HG02970 (cell line): ENCODE data around the gene GPR15LG.

Experiments used
- ATAC-seq: cut with Tn5 transposase; IDR thresholded peaks from one replicate; pipeline ENCODE4 v1.9.1; 2021; ENCODE audit warnings: mild to moderate bottlenecking, moderate library complexity, moderate number of reproducible peaks; ENCODE audit not compliant: unreplicated experiment, low FRiP score

The GPR15LG gene

DNA sequence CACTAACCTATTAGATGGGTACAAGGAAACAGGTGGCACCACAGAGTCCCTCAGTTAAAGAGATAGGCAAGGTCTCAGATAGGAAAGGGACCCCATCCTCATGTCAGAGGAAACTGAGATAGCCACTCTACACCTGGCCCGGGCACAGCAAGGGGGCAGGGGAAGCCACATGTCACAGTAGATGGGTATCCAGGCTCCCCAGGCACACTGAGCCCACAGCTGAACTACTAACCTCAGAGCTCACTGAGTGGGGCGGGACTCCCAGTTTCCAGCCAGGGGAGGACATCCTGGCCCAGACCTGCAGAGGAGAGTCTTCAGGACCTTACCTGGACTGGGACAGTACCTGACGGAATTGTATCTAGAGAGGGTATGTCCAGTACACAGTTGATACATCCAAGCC is 17.0 kb downstream of the GPR15LG start:
- no peak for ATAC-seq

DNA sequence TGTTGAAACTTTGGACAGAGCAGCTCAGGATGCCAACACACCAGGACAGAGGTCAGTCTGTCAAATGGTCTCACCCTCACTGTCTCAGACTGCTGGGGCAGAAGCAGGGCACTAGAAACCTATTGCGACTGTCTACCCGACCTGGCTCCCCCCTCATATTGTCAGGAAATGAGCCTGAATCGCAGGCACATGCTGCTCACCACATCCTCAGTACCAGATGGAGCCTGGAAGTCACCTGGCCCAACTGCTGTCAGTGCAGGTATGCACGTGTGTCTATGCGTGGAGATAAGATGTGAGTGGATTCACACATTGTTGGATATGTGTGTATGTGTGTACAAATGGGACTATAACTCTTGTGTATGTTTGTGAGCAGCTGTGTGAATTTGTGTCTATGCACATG is 17.5 kb downstream of the GPR15LG start:
- no peak for ATAC-seq

DNA sequence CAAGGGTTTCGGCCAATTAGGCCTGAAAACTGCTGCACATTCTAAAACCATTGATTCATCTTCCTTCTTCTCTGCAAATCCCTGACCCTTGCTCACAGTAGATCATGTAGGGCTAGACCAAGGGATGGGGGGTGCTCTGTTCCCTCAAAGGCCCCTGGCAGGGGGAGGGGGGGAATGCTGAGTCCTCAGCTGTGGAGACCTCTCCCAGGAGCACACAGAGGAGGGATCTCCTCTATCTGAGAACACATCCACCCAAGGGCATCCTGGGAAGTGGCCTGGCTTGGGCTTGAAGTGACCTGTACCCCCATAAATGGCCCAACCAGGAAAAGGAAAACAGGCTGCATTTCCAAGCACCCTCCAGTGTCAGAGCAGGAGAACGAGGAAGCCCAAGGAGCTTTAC is 19.7 kb downstream of the GPR15LG start:
- ATAC-seq = no peak

DNA sequence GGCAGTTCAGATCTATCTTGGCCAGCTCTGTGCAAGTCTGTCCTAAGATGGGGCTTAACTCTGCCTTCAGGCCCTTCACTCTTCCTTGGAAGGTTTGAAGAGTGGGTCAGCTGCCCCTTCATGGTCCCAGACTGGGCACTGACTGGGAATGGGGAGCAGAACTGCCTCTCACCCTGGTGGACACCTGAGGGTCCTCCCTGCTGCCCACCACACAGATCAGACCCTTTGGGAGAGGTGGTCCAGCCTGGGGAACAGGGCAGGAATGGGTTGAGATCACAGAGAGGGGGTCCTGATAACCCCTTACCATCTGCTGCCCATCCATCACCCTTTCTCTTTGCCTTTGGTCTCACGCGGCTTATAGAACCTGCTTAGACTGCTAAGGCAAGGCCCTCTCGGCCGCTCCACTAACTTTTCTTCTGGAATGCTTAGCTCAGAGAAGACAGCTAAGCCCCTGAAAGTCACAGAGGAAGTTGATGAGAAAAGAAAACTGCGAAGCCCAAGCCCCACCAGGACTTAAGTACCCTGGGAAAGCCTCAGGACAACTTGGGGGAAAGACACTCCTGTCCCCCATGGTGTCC is 20.3 kb downstream of the GPR15LG start:
- no peak for ATAC-seq

GRCh38 chr10:84194424-84195043 is 20.9 kb downstream of the GPR15LG start, which contains the start of gene CDHR1:
Gene CDHR1, plus strand, starts transcription at chr10:84194537. Its CDS starts 224 bp downstream, at chr10:84194761.
- ATAC-seq = no peak

- ATAC-seq = no peak
These were observed 21.6 kb downstream of the GPR15LG start for GRCh38 chr10:84195044-84195830.

- no peak for ATAC-seq
These were observed 22.5 kb downstream of the GPR15LG start for GRCh38 chr10:84196083-84196482.

DNA sequence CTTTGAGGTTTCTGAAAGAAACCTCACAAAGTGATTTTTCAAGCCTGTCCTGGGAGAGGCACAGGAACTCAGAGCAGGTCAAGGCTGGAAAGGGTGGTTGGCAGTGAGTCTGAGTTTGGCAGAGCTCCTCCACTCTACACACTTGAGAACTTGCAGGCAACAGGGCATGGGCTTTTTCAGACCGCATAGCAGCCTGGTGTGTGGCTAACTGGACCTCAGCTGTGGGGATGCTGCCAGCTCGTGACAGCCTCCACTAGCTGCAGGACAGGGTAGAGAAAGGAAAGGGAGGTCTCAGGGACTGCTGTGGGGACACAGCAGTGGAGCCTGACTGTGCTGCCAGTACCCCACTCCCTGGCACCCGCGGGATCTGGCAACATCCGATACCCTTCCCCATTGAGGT is 23.3 kb downstream of the GPR15LG start:
- ATAC-seq = no peak

DNA sequence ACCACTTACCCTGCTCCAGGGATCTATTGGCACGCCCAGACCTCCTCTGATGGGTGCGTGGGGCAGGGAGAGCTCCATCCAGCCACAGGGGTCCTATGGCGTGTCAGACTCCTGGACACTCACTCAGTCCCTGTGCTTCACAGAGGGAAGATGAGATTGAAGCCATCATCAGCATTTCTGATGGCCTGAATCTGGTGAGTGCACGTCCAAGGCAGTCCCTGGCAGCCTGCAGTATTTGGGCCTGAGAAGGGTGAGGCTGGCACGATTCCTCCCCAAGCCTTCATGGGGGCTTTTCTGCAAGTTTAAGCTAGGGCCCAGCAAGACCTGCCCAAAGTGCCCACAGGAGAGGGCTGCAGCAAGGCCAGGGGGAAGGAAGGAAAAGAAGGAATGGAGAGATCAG is 24.0 kb downstream of the GPR15LG start:
- ATAC-seq = no peak

DNA sequence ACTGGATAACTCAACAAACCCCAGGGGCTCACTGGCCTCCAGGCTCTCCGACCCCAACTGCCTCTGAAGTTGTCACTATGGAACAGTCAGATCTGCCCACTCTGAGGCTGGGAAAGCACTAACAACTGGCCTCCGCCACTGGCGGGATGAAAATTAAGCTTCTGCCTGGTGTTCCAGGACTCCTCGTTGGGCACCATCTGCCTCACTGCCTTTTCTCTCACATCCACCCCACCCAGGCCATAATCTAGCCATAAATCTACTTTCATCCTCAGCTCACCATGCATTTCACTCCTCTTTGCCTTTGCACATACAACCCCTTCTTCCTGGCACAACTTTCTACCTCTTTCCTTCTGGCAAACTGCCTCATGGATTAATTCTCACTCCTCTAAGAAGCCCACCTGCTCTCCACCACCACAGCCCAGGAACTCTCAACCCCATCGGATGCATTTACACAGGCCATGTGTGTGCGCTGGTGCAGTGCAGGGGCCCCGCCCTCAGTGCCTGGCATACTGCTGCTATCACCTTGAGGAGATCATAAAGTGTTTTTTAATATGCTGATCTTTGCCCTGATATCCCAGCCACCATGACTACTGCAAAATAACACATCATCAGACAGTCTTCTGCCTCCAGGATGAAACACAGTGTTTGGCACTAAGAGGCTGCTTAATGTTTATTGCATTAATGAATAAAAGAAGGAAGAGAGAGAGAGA is 24.8 kb downstream of the GPR15LG start:
- ATAC-seq = no peak

DNA sequence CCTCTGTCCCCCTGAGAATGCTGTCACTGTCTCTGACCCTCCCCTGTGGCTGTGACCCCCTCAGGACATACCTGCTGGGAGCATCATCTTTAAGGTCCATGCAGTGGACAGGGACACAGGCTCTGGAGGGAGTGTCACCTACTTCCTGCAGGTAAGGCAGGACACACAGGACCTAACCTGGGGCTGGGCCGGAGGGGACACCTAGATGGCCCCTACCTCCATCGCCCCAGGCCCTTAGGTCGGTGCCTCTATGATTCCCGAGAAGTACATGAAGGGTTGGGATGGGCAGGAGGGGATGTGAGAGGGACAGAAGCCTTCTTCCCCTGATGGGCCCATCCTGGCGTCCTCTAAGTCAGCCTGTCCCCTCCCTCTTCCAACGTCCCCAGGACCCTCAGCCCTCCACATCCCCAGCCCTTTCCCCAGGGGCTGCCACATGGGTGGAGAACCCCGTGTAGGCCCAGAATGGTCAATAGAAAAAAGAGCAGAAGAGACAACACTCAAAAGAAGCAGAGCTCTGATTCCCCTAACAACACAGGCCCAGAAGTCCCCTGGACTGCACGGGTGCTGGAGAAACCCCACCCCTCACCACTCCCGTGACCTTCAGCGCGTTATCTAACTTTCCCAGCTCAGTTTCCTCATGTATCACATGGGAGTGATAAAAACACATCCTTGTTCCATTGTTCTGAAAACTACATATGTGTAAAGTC is 27.1 kb downstream of the GPR15LG start:
- no peak for ATAC-seq

DNA sequence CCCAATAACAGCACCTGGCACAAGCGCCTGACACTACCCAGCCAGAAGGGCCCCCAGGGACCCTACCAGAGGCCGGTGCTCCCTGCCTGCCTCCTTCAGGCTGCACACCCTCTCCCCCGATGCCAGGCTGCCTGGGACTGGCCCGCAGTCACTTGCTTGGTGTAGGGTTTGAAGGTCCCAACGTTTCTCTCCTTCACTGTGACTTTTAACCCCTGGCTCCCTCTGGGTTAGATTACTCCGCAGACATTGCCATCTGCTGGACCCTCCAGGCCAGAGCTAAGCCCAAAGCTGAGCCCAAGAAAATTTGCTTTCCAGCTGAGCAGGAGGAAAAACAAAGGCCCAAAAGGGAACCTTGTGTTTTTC is 27.6 kb downstream of the GPR15LG start:
- ATAC-seq = no peak

DNA sequence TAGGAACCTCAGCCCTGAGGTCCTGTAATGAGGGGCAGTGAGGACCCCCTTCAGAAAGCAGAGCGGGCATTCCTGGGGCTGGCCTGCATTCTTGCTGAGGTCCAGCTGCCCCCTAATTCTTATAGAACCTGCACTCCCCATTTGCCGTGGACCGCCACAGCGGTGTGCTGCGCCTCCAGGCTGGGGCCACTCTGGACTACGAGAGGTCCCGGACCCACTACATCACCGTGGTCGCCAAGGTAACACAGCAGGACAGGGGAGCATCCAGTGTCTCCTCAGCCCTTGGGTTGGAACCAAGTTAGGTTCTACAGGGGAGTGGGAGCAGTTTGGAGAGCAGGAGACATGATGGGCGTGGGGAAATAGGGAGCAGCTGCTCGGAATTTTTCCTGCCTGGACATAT is 28.1 kb downstream of the GPR15LG start:
- ATAC-seq = no peak

DNA sequence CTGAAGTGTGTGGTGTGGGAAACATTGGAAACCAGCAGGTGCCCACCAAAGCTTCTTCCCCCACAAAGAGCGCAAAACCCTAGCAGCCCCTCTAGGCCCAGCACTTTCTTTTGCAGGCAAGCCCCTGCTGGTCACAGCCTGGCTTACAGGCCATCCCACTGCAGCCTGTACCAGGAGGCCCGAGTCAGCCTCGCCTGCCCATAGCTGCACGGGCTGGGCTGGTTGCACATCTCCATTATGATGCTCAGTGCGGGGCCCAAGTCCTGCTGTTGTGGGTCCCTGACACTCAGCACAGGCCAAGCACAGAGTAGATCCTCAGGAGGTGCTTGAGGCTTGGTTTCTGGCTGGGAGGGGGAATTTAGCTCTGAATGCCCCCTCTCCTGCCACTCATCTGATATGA is 28.7 kb downstream of the GPR15LG start:
- ATAC-seq = no peak

DNA sequence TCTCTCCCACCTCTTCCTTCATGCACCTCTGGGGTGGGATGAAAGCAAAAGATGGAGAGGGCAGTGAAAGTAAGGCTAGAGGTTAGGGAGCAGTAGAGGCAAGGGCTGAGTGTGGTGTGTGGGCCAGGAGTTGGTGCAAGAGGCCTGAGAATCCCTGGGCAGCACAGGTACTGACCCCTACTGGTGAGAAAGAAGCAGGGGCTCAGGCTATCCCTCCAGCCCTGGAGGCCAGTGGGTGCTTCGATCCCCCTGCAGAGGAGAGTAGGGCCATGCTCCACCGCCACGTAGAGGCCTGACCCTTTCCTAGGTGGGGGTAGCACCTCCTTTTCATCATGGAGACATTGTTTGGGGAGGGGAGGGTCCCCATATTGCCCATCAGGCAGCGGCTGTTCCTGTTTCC is 30.5 kb downstream of the GPR15LG start:
- ATAC-seq = no peak

- no peak for ATAC-seq
These were observed 31.0 kb downstream of the GPR15LG start for GRCh38 chr10:84204610-84205009.

DNA sequence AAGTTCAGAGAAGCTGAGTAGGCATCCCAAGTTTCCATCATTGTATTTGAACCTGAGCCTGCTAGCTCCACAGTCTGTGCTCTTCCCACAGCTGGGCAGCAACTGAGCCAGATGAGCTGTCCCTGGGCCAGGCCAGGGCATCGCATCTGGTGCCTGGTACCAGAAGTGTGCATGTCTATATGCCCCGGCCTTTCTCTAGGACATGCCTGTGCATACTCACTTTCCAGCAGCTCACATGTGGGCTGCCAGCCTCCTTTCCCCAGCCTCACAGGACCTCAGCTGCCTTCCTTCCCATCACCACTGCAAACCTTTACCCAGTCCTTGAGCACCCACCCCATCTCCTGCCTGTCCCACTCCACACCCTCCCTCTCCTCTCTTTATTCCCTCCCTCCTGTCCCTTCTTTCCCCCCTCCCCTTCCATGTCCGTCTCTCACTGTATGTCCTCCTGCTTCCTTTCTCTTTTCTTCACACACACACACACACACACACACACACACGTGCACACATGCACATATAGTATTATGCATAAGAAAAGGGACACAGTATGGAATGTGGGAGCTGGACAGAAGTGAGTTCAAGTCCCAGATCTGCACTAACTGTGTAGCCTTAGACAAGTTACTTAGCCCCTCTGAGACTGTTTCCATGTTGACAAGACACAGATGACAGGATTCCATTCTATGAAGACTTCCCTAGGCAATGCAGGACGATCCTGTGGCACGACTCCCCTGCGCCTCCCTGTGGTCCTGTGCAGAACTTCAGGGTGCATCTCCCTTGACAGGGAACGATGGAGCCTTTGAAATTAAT is 31.6 kb downstream of the GPR15LG start:
- ATAC-seq = peak; percentile 54

- no peak for ATAC-seq
These were observed 32.4 kb downstream of the GPR15LG start for GRCh38 chr10:84205853-84206525.

GRCh38 chr10:84208023-84208422 is 34.4 kb downstream of the GPR15LG start:
- no peak for ATAC-seq
